HG03457 (cell line): Measurements from ENCODE around the gene ANTXR2.

Experiments used
- ATAC-seq: cut with Tn5 transposase; IDR thresholded peaks from one replicate; pipeline ENCODE4 v1.9.1; 2021; ENCODE audit warnings: moderate number of reproducible peaks; ENCODE audit not compliant: unreplicated experiment

The ANTXR2 gene

GRCh38 chr4:79877511-79877910 lies 195.5 kb downstream of the ANTXR2 start:
- ATAC-seq = no peak

- ATAC-seq = no peak
Observed at GRCh38 chr4:79875344-79875899, 197.6 kb downstream of the ANTXR2 start.

- no peak for ATAC-seq
Observed at GRCh38 chr4:79874197-79874596, 198.8 kb downstream of the ANTXR2 start.

GRCh38 chr4:79872738-79873137 lies 200.3 kb downstream of the ANTXR2 start:
- no peak for ATAC-seq

GRCh38 chr4:79871961-79872360 lies 201.1 kb downstream of the ANTXR2 start:
- ATAC-seq = no peak

GRCh38 chr4:79869597-79870237 lies 203.3 kb downstream of the ANTXR2 start:
- no peak for ATAC-seq

GRCh38 chr4:79865201-79865597 lies 207.8 kb downstream of the ANTXR2 start:
- no peak for ATAC-seq

GRCh38 chr4:79864500-79865200 lies 208.4 kb downstream of the ANTXR2 start:
- no peak for ATAC-seq

GRCh38 chr4:79863333-79863732 lies 209.7 kb downstream of the ANTXR2 start:
- ATAC-seq = no peak

- ATAC-seq = no peak
Observed at GRCh38 chr4:79862821-79863220, 210.2 kb downstream of the ANTXR2 start.

GRCh38 chr4:79857811-79858210 lies 215.2 kb downstream of the ANTXR2 start:
- ATAC-seq = no peak

GRCh38 chr4:79856196-79856595 lies 216.8 kb downstream of the ANTXR2 start:
- ATAC-seq = no peak

- ATAC-seq = no peak
Observed at GRCh38 chr4:79854856-79855502, 218.1 kb downstream of the ANTXR2 start.

- no peak for ATAC-seq
Observed at GRCh38 chr4:79852305-79852730, 220.7 kb downstream of the ANTXR2 start.

GRCh38 chr4:79851625-79852304 lies 221.3 kb downstream of the ANTXR2 start:
- ATAC-seq = no peak
